HG02763 (cell line): ENCODE measurements around the gene DCANP1.

Experiments
- ATAC-seq: cut with Tn5 transposase; IDR thresholded peaks from one replicate; pipeline ENCODE4 v1.9.1; 2021; ENCODE audit warnings: mild to moderate bottlenecking, moderate library complexity; ENCODE audit not compliant: unreplicated experiment

The DCANP1 gene

DNA sequence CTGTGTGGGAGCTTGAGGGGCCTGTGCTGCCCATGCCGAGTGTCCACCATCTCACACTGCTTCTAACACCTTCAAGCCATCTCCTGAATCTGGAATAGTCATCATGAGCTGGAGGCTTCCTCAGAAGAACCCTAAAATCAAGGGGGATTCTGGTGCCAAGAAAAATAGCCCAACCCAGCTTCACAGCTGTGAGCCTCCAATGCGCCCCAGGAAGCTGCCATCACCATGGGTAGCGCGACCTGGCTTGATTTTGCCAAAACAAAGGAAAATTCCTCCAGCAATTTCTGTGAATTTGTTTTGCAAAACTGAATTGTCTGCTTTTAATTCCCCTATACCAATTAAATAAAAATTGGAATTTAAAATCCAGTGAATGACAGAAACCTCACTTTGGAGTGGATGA is 11.2 kb upstream of the DCANP1 start:
- no peak for ATAC-seq

DNA sequence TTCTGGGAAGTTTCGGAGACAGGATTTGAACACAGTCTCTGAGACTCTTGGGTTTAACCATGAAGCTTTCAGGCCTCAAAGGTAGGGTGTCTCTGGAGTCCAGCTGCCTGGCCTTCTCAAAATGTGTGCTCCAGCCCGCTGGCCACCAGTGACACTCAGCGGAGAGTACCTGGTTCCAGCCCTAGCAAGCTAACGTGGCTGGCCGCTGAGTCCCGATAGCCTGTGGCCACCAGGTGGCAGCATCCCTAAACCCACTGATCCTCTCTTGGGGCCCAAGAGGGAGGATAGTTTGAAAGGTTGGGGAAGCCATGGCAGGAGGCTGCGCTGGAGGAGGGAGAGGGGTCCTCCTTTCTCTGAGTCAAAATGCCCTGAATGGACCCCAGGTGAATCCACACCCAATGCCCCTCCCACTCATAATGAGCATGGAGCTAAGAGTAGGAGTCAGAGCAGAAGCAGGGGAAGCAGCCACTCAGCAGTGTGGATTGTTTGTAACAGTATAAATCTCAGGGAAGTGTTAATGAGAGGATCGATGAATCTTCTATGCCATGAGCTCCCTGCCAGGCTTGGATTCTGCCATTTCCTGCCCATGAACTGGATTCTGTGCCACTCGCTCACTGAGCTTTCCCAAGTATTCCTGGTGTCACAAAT is 10.4 kb upstream of the DCANP1 start:
- ATAC-seq, result no peak

DNA sequence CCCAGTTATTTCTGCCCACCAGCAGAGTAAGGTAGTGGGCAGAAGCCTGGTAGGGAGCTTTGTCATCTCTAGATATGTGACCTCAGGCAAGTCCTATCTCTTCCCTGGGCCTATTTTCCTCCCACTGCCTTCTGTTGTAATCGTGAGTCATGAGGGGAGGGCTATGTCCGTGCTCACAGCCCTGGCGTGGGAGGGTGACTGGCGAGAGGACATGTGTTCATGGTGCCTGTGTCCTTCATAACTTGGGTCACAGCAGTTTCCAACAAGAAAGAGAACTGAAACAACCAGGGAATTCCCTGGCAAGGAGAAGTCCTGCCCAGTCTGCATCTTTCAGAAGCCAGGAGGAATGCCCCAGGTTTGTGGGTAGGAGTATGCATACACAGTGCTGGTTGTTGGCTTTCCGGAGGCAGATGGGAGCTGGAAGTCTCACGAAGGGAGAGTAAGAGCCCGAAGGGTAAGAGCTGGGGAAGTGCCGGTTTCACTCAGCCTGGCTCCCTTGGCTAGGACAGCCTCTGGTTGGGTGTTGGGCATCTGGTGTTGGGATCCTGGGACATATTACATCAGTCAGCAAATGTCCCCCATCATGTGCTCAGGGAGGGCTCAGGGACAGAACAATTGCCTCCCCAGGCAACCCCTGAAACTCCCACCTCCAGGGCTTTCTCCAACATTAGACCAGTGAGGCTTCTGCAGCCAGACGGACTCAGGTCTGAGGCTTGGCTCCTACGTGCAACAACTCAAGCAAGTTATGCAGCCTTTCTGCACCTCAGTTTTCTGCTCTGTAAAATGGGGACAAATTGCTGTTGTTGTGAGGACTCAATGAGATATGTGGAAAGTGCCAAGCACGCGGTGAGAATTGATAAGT is 9.3 kb upstream of the DCANP1 start:
- peak; percentile 76 for ATAC-seq

DNA sequence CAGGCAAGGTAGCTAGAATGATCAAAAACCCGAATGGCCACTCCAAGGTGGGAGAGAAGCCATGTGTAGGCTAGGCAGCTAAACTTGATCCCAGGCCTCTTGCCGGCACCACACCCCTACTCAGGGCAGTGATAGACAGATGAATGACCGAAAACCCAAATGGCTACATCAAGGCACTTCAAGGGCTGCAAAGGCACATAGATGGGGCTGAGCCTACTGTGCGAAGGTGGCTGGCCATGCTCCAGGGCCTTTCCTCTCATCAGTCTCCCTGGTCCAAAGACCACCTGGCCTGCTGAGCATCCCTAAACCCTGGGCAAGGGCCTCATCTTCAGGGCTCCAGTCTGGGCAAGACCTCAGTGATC is 8.7 kb upstream of the DCANP1 start:
- ATAC-seq, result no peak

DNA sequence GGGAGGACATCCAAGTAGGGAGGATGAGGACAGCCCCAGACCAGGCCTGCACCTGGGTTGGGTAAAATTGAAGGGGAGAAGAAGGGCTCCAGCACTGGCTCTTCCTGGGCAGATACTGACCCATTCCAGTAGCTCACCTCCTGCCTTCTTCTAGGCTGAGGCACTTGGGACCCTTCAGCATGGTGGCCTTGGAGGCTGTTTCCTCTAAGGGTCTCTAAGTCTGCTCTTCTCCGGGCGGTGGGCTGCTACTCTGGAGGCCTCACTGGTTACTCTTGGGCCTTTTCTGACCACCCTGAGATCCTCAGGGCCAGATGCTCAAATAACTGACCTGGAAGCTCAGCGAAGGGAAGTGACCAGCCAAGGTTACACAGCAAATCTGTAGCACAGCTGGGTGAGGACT is 7.8 kb upstream of the DCANP1 start:
- ATAC-seq, result no peak

DNA sequence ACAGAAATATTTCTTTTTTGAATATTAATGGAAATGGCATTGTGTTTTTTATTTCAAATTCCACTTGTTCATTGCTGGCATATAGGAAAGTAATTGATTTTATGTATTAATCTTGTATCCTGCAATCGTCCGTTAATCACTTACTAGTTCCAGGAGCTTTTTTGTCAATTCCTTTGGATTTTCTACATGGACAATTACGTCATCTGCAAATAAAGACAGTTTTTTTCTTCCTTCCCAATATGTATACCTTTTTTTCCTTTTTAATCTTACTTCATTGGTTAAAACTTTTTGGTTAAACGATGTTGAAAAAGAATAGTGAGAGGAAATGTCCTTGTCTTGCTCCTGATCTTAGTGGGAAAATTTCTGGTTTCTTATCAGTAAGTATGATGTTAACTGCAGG is 6.5 kb upstream of the DCANP1 start:
- no peak for ATAC-seq

DNA sequence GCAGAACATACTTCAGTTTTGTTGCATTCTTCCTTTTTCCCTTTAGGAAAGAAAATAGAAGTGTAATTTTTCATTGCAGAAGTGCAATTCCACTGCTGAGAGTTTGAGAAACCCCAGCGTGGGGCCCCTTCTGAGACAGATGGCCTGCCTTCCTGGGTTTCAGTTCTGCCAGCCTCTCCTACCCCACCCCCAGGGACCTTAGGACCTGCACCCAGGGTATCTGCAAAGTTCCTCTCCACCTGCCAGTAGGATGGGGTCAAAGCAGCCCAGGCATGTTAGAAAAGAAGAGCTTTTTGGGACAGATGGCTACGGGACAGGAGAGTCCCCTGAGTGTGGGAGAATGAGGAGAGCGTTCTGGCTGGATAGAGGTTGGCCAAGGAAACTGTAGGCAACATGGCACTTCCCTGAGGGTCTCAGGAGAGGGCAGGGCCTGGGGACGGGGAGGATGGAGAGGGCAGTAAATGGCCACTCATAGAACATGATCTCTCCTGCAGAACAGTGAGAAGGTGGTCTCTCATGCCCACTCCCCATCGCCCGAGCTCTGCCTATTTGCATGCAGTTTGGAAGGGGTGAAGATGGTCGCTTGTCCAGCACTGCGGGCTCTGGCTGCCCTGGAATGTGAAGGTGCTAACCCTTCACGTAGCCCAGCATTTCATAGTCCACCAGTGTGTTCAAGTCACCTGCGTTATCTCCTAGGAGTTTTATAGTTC is 5.3 kb upstream of the DCANP1 start, which contains the start of gene TIFAB:
TIFAB (minus strand) TSS at position 31 of the 710 bp plus-strand sequence. CDS start 2,412 bp downstream, outside the sequence.
- no peak for ATAC-seq

DNA sequence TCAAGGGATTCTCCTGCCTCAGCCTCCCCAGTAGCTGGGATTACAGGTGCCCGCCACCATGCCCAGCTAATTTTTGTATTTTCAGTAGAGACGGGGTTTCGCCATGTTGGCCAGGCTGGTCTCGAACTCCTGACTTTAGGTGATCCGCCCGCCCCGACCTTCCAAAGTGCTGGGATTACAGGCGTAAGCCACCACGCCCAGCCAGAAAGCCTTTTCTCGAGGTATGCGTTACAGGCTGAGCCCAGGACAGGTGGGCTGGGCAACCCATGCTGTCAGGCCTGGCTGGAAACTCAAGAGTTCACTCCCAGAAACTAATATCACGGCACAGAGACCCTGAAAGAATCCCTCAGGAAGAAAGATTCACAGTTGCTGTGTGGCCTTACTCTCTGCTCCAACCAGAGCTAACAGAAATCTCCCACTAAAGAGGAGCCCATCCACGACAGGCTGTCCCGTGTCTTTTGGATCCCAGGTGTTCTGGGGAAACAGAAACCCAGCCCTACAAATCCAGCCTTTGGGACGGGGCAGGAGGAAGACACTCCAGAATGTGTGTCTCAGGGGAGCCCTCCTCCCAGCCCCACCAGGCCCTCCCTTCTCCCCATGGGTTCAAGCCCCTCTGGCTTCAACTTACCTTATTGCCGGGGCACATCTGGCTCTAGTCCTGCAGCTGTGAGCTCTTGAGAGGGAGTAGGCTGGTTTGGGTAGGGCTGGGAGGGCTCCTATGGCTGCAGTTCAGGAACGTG is 4.6 kb upstream of the DCANP1 start:
- ATAC-seq, result no peak

DNA sequence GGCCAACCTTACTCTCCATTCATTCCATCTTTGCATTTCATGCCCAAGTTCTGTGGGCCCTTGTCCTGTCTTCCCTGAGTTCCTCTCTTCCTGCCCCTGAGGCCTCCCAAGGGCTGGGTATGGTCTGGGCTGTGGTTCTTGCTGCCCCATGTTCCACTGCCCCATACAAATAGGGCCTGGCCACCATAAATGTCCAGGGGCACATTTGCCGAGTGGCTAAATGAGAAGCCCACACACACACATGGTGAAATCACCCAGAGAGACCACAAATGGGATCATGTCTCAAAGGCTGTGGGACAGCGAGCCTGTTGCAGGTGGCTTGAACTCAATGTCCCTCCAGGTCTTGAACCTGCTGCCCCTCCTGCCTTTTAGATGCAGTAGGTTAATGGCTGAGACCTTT is 3.8 kb upstream of the DCANP1 start:
- ATAC-seq, result no peak

DNA sequence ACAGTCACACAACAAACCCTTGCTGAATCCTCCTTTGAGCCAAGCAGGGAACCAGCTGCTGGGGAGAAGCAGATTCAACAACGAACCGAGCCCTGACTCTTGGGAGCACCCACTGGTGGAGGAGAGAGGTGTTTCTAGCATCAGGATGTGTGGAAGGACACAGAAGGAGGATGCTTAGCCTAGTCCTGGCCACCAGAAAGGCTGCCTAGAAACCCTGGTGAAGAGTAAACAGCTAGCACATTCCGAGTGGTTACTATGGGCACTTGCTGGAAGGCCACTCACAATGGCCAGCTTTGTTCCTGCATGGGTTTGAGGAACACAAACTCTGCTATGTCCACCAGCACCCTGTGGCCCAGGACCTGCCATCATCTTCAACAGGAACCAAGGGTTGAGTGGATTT is 3.2 kb upstream of the DCANP1 start:
- no peak for ATAC-seq

DNA sequence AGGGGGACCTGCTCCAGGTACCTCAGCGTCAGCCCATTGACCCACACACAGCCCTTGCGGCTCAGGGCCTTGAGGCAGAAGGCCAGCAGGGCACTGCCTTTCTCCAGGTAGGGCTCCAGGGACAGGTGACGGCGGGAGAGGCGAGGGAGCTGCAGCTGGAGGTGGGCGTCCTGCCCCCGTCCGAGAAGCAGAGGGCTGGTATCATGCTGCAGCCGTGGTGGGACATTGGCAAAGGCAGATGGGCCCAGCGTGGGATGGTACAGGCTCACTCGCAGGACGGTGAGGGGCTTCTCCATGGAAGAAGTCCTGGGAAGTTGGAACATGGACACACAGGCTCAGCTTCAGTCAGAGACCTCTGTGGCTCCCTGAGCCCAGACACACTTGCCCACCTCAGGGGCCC is 2.5 kb upstream of the DCANP1 start:
- no peak for ATAC-seq

DNA sequence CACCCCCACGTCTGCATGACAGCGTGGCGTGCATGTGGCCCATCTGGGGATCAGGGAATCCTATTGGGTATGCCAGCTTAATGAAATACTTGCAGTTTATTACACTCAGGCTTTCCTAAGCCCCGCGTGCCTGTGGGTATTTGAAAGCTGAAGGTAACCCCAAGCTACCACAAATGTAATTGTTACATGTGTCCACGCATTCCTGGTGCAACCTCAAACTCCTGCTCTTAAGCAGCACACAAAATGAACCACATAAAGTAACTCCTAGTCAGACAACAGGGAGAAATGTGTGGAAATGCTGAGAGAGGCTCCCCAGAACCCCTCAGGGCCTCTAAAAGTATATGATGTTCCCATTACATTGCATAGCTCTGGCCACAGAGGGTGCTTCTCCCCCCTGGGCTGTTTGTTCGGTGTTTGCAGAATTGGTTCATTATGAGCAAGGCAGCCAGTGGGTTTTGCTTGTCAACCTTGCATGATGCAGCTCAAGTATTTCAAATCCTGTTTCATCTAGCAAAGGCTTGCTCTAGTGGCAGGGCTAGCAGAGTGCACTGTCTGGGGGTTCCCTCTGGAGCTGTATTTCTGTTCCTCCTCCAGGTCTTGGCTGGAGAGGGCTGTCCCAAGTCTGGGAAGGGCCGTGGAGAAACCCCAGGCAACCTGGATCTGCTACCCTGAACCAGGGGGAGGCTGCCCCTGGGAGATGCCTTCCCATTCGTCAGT is 1.8 kb upstream of the DCANP1 start:
- ATAC-seq, result no peak

DNA sequence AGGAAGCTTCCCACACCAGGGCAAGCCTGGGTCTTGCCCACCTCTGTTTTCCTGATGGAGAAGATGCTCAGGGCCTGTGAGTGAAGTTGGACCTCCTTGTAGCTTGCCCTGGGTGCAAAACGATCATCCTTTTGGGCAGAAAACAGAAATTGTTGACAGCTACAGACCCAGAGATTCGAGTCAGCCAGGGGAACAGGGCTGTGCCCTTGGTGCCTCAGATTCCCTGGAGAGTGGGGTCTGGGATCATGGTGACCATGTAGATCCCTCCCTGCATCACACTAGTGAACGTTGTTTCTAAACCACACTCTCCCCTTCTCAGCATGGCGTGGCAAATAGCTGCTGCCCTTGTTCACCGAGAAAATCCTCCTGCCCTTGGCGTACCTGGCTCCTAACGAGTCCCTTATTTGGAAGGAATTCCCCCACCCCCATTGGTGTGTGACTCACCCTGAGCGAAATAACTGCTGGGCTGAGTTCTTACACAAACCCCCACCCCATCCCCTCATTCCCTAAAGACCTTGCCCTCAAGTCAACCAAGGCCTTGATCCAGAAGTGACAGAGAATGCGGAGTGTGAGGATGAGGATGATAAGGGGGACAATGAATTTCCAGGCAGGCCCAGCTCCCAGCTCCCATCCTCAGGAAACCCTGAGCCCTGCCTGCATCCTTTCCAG is 1.1 kb upstream of the DCANP1 start:
- ATAC-seq, result no peak

DNA sequence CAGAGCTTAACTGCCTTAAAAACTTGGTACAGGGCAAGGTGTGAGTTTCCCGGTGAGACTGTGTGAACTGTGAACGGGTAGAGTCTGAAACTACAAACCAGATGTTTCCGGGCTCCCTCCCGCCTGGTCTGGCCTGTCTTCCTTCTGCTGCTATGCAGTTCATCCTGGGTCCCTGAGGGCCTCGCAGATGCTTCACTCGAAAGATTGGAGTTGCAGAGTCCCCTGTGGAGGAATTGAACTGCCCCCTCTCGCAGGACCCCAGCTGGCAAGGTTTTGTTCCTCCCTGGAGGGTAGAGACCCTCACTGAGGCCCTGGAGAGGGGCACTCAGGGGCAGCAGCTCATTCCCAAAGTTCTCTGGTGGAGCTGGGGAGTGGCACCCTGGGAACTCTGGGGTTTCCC is 533 bp downstream of the DCANP1 start:
- ATAC-seq, result no peak

DNA sequence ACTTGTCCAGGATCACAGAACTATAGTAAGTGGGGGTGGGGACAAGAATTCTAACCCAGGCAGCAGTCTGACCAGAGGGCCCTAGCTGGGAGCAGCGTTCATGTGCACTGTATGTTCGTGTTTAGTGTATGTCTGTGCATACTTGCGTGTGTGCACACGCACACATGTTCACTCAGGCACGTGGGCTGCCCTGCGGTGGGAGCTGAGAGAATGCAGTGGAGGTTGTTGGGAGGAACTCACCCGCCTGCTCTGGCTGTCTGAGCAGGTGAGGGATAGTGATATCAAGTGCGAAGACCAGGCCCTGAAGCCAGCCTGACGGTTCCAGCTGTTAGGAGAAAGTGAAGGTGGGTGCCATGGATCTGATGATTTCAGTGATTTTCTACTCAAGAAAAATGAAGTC is 942 bp downstream of the DCANP1 start:
- ATAC-seq, result no peak

DNA sequence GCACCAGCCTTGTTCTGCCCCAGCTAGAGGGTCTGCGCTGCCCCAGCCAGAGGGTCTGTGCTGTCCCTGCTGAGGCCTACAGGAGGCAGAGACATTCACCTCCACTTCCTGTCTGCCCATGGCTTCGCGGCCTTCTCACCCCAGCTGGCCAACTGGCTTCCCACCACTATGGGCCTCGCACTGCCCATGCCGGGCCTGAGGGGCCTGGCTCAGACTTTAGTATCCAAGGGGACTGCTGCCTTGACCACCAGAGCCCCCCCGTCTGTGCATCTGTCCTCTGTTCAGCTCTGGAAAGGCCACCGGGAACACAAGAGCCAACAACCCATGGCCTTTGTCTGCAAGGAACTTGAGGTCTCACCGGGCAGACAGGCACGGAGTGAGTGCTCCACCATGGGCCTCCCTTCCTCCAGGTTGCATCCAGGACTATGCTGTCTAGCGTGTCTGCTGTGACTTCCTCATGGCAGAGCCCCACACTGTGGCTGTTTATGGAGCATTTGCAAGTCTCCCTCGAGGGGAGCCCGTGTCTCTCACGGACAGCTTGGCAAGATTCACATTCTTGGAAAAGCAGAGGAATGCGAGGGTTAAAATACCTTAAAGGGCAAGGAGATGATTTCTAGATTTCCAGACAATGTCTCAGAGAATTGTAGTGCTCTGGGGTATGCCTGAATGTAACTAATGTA is 1.7 kb downstream of the DCANP1 start:
- ATAC-seq, result no peak

DNA sequence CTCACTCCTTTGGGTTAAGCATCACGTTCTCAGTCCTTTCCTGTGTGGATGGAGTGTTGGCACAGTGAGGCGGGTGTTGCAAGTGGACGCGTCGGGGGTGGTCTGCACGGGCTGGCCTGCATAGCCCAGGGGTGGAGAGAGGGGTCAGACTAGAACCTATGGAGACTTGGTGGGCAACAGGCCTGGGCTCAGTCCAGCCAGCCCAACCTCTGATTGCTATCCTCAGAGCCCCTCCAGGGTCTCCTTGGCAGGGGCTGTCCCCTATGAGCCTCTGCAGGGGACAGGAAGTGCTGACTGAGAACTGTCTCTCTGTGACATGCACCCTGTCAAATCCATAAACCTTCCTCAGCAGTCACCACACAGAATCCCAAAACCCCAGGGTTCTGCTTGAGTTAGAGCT is 2.3 kb downstream of the DCANP1 start:
- no peak for ATAC-seq

DNA sequence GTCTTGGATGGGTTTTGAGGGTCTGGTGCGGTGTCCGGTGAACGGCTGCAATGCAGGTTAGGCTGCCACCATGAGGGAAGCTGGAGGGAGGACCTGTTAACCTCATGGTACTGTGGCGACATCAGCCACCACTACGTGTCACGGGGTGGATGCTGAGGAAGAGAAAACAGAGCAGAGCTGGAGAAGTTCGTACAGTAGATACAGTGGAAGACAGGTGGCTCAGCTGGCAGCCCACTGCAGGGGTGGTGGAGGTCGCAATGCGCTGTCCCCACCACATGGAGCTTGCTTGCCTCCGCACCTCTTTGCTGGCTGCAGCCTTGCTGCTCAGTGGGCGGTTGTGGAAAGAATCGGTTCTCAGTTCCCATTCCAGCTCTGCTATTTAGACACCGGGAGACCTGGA is 2.8 kb downstream of the DCANP1 start:
- no peak for ATAC-seq

DNA sequence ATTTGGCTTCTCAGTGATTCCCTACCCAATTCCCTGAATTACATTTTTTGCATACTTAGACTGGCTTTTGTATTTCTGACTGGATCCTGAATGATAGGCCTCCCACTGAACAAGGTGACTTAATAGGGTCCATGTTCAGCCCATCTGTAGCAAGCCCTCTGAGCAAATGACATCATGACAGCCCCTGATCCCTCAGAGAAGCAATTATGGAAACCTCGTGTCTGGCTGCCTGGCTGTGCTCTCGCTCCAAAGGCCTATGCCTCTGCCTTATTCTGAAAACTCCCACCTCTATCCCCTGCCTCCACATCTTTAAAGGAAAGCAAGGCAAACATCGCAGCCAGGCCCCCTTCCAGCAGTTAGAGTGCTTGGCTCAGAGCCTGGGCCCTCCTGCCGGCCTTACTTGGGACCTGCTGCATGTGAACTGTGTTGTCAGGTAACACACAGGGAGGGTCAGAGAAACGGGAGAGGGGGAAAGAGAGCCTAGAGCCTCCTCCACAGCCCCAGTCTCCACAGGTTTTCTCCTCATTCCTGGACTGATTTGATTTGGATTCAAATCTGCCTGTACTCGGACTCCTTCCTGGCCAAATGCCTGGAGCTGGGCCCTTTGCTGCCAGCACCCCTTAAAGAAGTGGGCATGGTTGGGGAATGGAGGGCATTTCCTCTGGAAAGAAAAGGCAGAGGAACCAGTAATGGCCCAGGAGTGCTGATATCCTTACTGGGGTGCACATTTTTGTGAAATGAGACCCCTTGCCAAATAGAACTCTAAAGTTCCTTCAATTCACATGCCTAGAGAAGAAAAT is 3.8 kb downstream of the DCANP1 start:
- ATAC-seq, result no peak
